Neural crest cell (in vitro differentiated cells): ENCODE measurements around the gene SPTAN1. TPM values are rescaled to one million over a fixed set of nuclear protein-coding genes. Genes with fewer than 3 reads are reported as not detected.
A peak's percentile ranks its signal among the peaks of the same experiment; 100 is the strongest.

Experiments
- DNase-seq: peaks from one replicate; pipeline ENCODE4 v3.0.0; 2021; ENCODE audit warnings: low read depth, mixed read lengths, low spot score
- H3K27ac Mint-ChIP-seq: one replicate; pipeline ENCODE4 v1.8.0; 2021; ENCODE audit warnings: mild to moderate bottlenecking, mixed read lengths; ENCODE audit not compliant: unreplicated experiment
- H3K27me3 Mint-ChIP-seq: 2 replicates; pipeline ENCODE4 v1.8.0; 2021; ENCODE audit warnings: low read depth, mild to moderate bottlenecking, mixed read lengths
- H3K36me3 Mint-ChIP-seq: 2 replicates; pipeline ENCODE4 v1.8.0; 2021; ENCODE audit warnings: low read depth, mild to moderate bottlenecking, mixed read lengths
- H3K4me1 Mint-ChIP-seq: 2 replicates; pipeline ENCODE4 v1.8.0; 2021; ENCODE audit warnings: mixed read lengths
- H3K4me3 Mint-ChIP-seq: one replicate; pipeline ENCODE4 v1.8.0; 2021; ENCODE audit warnings: mild to moderate bottlenecking, mixed read lengths
- H3K9me3 Mint-ChIP-seq: 2 replicates; pipeline ENCODE4 v1.8.0; 2021; ENCODE audit warnings: mixed read lengths
- CTCF ChIP-seq: fragments of 200-600 bp; sonication (generic); conservative IDR thresholded peaks from 2 replicates; pipeline ENCODE4 v1.5.0; 2021; ENCODE audit warnings: antibody characterized with exemption, mild to moderate bottlenecking
- total RNA-seq: library from RNA; stranded (reverse); gene quantifications from 2 replicates; pipeline ENCODE4 v1.2.1, GENCODE V29; 2021

The SPTAN1 gene
- total RNA-seq, 1 donor from 2014 or later: 289 TPM

- Mint-ChIP-seq H3K4me1 (peaks cover 5% of the 10 kb centered on the region), H3K27me3 (peaks cover 2% of the 10 kb centered on the region), H3K36me3 (peaks cover 13% of the 10 kb centered on the region), H3K27ac (no peak overlapping the region), H3K9me3 (no peaks in the 10 kb centered on the region), H3K4me3 (peak overlapping the region; percentile 73)
- no peak for TF ChIP-seq CTCF
- no peak for DNase-seq
Measured at GRCh38 chr9:128629852-128630545, 77.6 kb downstream of the SPTAN1 start.

GRCh38 chr9:128631636-128632035 is 79.2 kb downstream of the SPTAN1 start:
- no peak overlapping the region for H3K27ac Mint-ChIP-seq
- H3K4me1 Mint-ChIP-seq: peaks cover 5% of the 10 kb centered on the region
- no peak for DNase-seq
- peaks cover 9% of the 10 kb centered on the region for H3K36me3 Mint-ChIP-seq
- TF ChIP-seq CTCF: no peak
- H3K9me3 Mint-ChIP-seq: no peaks in the 10 kb centered on the region
- peaks cover 2% of the 10 kb centered on the region for H3K27me3 Mint-ChIP-seq
- no peak overlapping the region for H3K4me3 Mint-ChIP-seq

GRCh38 chr9:128632066-128632465 is 79.7 kb downstream of the SPTAN1 start:
- no peaks in the 10 kb centered on the region for H3K9me3 Mint-ChIP-seq
- no peak for TF ChIP-seq CTCF
- no peak for DNase-seq
- H3K27ac Mint-ChIP-seq: no peak overlapping the region
- H3K4me1 Mint-ChIP-seq: peaks cover 5% of the 10 kb centered on the region
- H3K4me3 Mint-ChIP-seq: no peak overlapping the region
- H3K36me3 Mint-ChIP-seq: peaks cover 9% of the 10 kb centered on the region
- H3K27me3 Mint-ChIP-seq: peaks cover 2% of the 10 kb centered on the region

GRCh38 chr9:128632486-128632885 is 80.1 kb downstream of the SPTAN1 start:
- Mint-ChIP-seq H3K36me3 (peaks cover 9% of the 10 kb centered on the region), H3K4me1 (peaks cover 5% of the 10 kb centered on the region)
- no peak for DNase-seq

GRCh38 chr9:128633057-128633456 is 80.7 kb downstream of the SPTAN1 start:
- Mint-ChIP-seq H3K4me3 (peak overlapping the region; percentile 44), H3K36me3 (peaks cover 7% of the 10 kb centered on the region), H3K9me3 (no peaks in the 10 kb centered on the region), H3K27me3 (peaks cover 2% of the 10 kb centered on the region), H3K27ac (no peak overlapping the region), H3K4me1 (peaks cover 5% of the 10 kb centered on the region)
- DNase-seq: no peak
- no peak for TF ChIP-seq CTCF

More at GRCh38 chr9:128632486-128632885, 80.1 kb downstream of the SPTAN1 start:
- Mint-ChIP-seq H3K27me3 (peaks cover 2% of the 10 kb centered on the region), H3K4me3 (peak overlapping the region; percentile 44), H3K27ac (no peak overlapping the region), H3K9me3 (no peaks in the 10 kb centered on the region)
- no peak for TF ChIP-seq CTCF
